K562 (cell line): ENCODE results near the gene SELENOK.

Experiments
- BACH1 ChIP-seq: fragments of 200-800 bp; sonication (Bioruptor generic); IDR thresholded peaks from 2 replicates; pipeline ENCODE4 v1.6.1; 2016; ENCODE audit warnings: missing genetic modification characterization, missing compliant biosample characterization
- CTCF ChIP-seq, 3 experiments: IDR thresholded peaks in 2 of 3; conservative IDR thresholded peaks in 1 of 3; 2 replicates each; pipeline ENCODE4 v1.5.1; 2011 to 2012; ENCODE audit warnings: low read length in 3 of 3, mild to moderate bottlenecking in 3 of 3, control low read depth in 2 of 3, improper control_type of control experiment in 1 of 3, inconsistent platforms in 1 of 3, low read depth in 1 of 3, mixed read lengths in 1 of 3, moderate library complexity in 1 of 3; ENCODE audit not compliant: insufficient read depth in 2 of 3
- MAFF ChIP-seq: IDR thresholded peaks from 2 replicates; pipeline ENCODE4 v1.6.1; 2012; ENCODE audit warnings: low read length, improper control_type of control experiment
- MYC ChIP-seq, 2 experiments: fragments of 250-450 bp in 1 of 2; sonication (Bioruptor Pico) in 1 of 2; IDR thresholded peaks; 2 replicates each; pipeline versions ENCODE4 v1.5.1 to v1.6.1; 2012 to 2021; ENCODE audit warnings: low read depth in 2 of 2, borderline replicate concordance in 1 of 2, improper control_type of control experiment in 1 of 2, low read length in 1 of 2, mild to moderate bottlenecking in 1 of 2, moderate library complexity in 1 of 2
- NCOA6 ChIP-seq: fragments of 450-650 bp; IDR thresholded peaks from 2 replicates; pipeline ENCODE4 v1.6.1; 2017; ENCODE audit warnings: mild to moderate bottlenecking
- PREB ChIP-seq: sonication (generic); formaldehyde crosslinking; IDR thresholded peaks from 2 replicates; pipeline ENCODE4 v1.8.1; 2023; ENCODE audit warnings: mild to moderate bottlenecking, missing genetic modification reagents
- RBBP5 ChIP-seq: fragments of 200-600 bp; sonication (generic); IDR thresholded peaks from 2 replicates; pipeline ENCODE4 v1.6.1; 2012; ENCODE audit warnings: borderline replicate concordance, mild to moderate bottlenecking, low read length, control low read depth, inconsistent platforms; ENCODE audit not compliant: insufficient read depth, poor library complexity, severe bottlenecking
- TAF7 ChIP-seq: fragments of 450-650 bp; IDR thresholded peaks from 2 replicates; pipeline ENCODE4 v1.6.1; 2016; ENCODE audit warnings: missing genetic modification characterization, missing compliant biosample characterization
- ZBTB7A ChIP-seq: IDR thresholded peaks from 2 replicates; pipeline ENCODE4 v1.6.1; 2011; ENCODE audit warnings: low read depth, mild to moderate bottlenecking, low read length, moderate library complexity, borderline replicate concordance; ENCODE audit not compliant: control insufficient read depth
- ZNF232 ChIP-seq: sonication (generic); formaldehyde crosslinking; IDR thresholded peaks from 2 replicates; pipeline ENCODE4 v1.8.0; 2022; ENCODE audit warnings: mild to moderate bottlenecking, missing genetic modification reagents

GRCh38 chr3:53902711-53903110, 11.1 kb upstream of the SELENOK start:
- no peak for TF ChIP-seq ZBTB7A
- no peak for TF ChIP-seq CTCF (IDR thresholded peaks at IDR 0.05 in 2 of 3, conservative IDR thresholded peaks at IDR 0.05 in 1 of 3; ENCODE audit: insufficient read depth in 2 of 3, low read depth in 1 of 3, low read length in 3 of 3)
- no peak for TF ChIP-seq BACH1 (tag)
- no peak for TF ChIP-seq TAF7
- no peak for TF ChIP-seq ZNF232 (CRISPR knock-in tag)
- no peak for TF ChIP-seq NCOA6
- TF ChIP-seq PREB (CRISPR knock-in tag): no peak
- TF ChIP-seq MAFF: no peak
- no peak for TF ChIP-seq MYC (IDR thresholded peaks at IDR 0.05; ENCODE audit: low read depth, low read length)
- TF ChIP-seq MYC (CRISPR knock-in tag; IDR thresholded peaks at IDR 0.05; ENCODE audit: borderline replicate concordance, low read depth): no peak
- no peak for TF ChIP-seq RBBP5
